Karpas-422 (cell line): Measurements from ENCODE around the gene HAGHL. TPM values are rescaled to one million over a fixed set of nuclear protein-coding genes. Genes with fewer than 3 reads are reported as not detected.
A peak's percentile ranks its signal among the peaks of the same experiment; 100 is the strongest.
"Not testable (repeated sequence)": the region's sequence is repeated elsewhere in the genome, so short reads cannot be mapped to it uniquely, and the experiment has no call there.

Source experiments
- DNase-seq: peaks from one replicate; pipeline ENCODE4 v3.0.0-alpha.2; 2015
- H2AFZ ChIP-seq: fragments of 200-600 bp; sonication (generic); 2 replicates; pipeline ENCODE4 v1.6.1; 2014; ENCODE audit warnings: antibody characterized with exemption, low read length, mixed read lengths
- H3K27ac ChIP-seq: fragments of 200-600 bp; sonication (generic); 2 replicates; pipeline ENCODE4 v1.5.1; 2014; ENCODE audit warnings: mild to moderate bottlenecking, low read length, moderate library complexity
- H3K27me3 ChIP-seq: fragments of 200-600 bp; sonication (generic); 2 replicates; pipeline ENCODE4 v1.6.1; 2014; ENCODE audit warnings: low read length, mixed read lengths
- H3K36me3 ChIP-seq: fragments of 200-600 bp; sonication (generic); 2 replicates; pipeline ENCODE4 v1.6.1; 2014; ENCODE audit warnings: low read length, mixed read lengths; ENCODE audit not compliant: insufficient read depth
- H3K4me1 ChIP-seq: fragments of 200-600 bp; sonication (generic); 2 replicates; pipeline ENCODE4 v1.6.1; 2014; ENCODE audit warnings: mild to moderate bottlenecking, low read length, mixed read lengths
- H3K4me2 ChIP-seq: fragments of 200-600 bp; sonication (generic); 2 replicates; pipeline ENCODE4 v1.6.1; 2014; ENCODE audit warnings: low read length, low read depth, mild to moderate bottlenecking; ENCODE audit not compliant: poor library complexity, severe bottlenecking
- H3K4me3 ChIP-seq: fragments of 200-600 bp; sonication (generic); 2 replicates; pipeline ENCODE4 v1.5.1; 2014; ENCODE audit warnings: mild to moderate bottlenecking, antibody characterized with exemption, low read length, mixed read lengths
- H3K79me2 ChIP-seq: fragments of 200-600 bp; sonication (generic); 2 replicates; pipeline ENCODE4 v1.6.1; 2014; ENCODE audit warnings: mild to moderate bottlenecking, low read length, mixed read lengths
- H3K9ac ChIP-seq: fragments of 200-600 bp; sonication (generic); 2 replicates; pipeline ENCODE4 v1.6.0; 2014; ENCODE audit warnings: low read length
- H3K9me2 ChIP-seq: fragments of 200-600 bp; sonication (generic), shearing (Covaris generic); replicated peaks from 2 replicates; pipeline ENCODE4 v1.6.0; 2014; ENCODE audit warnings: mild to moderate bottlenecking, low read length, moderate library complexity; ENCODE audit not compliant: insufficient read depth
- H3K9me3 ChIP-seq: fragments of 300-700, 200-600 bp; sonication (generic); 2 replicates; pipeline ENCODE4 v1.6.1; 2014; ENCODE audit warnings: low read length, mixed read lengths
- H4K20me1 ChIP-seq: fragments of 200-600 bp; sonication (generic); 2 replicates; pipeline ENCODE4 v1.6.1; 2014; ENCODE audit warnings: mild to moderate bottlenecking, antibody characterized with exemption, low read length, low read depth; ENCODE audit not compliant: insufficient read depth
- total RNA-seq: library from RNA; depleted of rRNA; stranded (reverse); fragments of >200 nt; shearing (Covaris generic); gene quantifications from 2 replicates; pipeline ENCODE4 v1.2.3, GENCODE V29; 2014; ENCODE audit warnings: low replicate concordance

Gene HAGHL
- total RNA-seq, 1 experiment from 2014 or later = 57.4 TPM

- H3K79me2 ChIP-seq, H2AFZ ChIP-seq, H3K9me2 ChIP-seq, DNase-seq, H3K4me3 ChIP-seq, H3K9ac ChIP-seq, H3K9me3 ChIP-seq, H3K36me3 ChIP-seq, H3K4me2 ChIP-seq, H3K27me3 ChIP-seq, H3K27ac ChIP-seq, H4K20me1 ChIP-seq: not testable (repeated sequence)
- H3K4me1 ChIP-seq = peaks cover 25% of the 10 kb centered on the region
These were observed 16.0 kb downstream of the HAGHL start for GRCh38 chr16:742894-743293.

GRCh38 chr16:743794-744500 lies 17.0 kb downstream of the HAGHL start:
- H3K79me2 ChIP-seq = 0 out of 2 replicates have a peak, but pooled peaks cover 4% of the 10 kb centered on the region

GRCh38 chr16:745739-746138 lies 18.8 kb downstream of the HAGHL start:
- H4K20me1 ChIP-seq = no peaks in the 10 kb centered on the region
- no peaks in the 10 kb centered on the region; the same call in 1 of the 2 replicates for H3K4me1 ChIP-seq
- no peaks in the 10 kb centered on the region for H3K27me3 ChIP-seq
- H2AFZ ChIP-seq = no peak overlapping the region
- no peaks in the 10 kb centered on the region for H3K9me2 ChIP-seq
- DNase-seq = peak; percentile 80
- H3K79me2 ChIP-seq = no peaks in the 10 kb centered on the region
- no peak overlapping the region for H3K27ac ChIP-seq
- H3K4me2 ChIP-seq = no peak overlapping the region
- H3K36me3 ChIP-seq = no peaks in the 10 kb centered on the region
- no peak overlapping the region for H3K9ac ChIP-seq
- no peak overlapping the region for H3K4me3 ChIP-seq
- no peaks in the 10 kb centered on the region for H3K9me3 ChIP-seq

More at GRCh38 chr16:743794-744500, 17.0 kb downstream of the HAGHL start:
- H3K4me3 ChIP-seq = no peak overlapping the region
- no peaks in the 10 kb centered on the region for H3K9me3 ChIP-seq
- no peaks in the 10 kb centered on the region for H4K20me1 ChIP-seq
- no peak overlapping the region for H2AFZ ChIP-seq
- peak; percentile 71 for DNase-seq
- no peaks in the 10 kb centered on the region for H3K27me3 ChIP-seq
- no peaks in the 10 kb centered on the region for H3K9me2 ChIP-seq
- peaks cover 14% of the 10 kb centered on the region for H3K4me1 ChIP-seq
- no peak overlapping the region for H3K9ac ChIP-seq
- no peak overlapping the region for H3K27ac ChIP-seq
- H3K36me3 ChIP-seq = no peaks in the 10 kb centered on the region
- H3K4me2 ChIP-seq = no peak overlapping the region

- Histone ChIP-seq H3K79me2 (no peaks in the 10 kb centered on the region), H3K9ac (no peak overlapping the region), H3K27me3 (no peaks in the 10 kb centered on the region), H3K4me3 (no peak overlapping the region), H3K4me1 (no peaks in the 10 kb centered on the region; the same call in 1 of the 2 replicates), H3K36me3 (no peaks in the 10 kb centered on the region), H4K20me1 (no peaks in the 10 kb centered on the region), H3K4me2 (no peak overlapping the region), H2AFZ (no peak overlapping the region), H3K9me2 (no peaks in the 10 kb centered on the region), H3K27ac (no peak overlapping the region), H3K9me3 (no peaks in the 10 kb centered on the region)
- DNase-seq = no peak
These were observed 19.7 kb downstream of the HAGHL start for GRCh38 chr16:746637-747036.

GRCh38 chr16:747978-748746 lies 21.3 kb downstream of the HAGHL start:
- no peak for DNase-seq
- H3K4me3 ChIP-seq = no peak overlapping the region
- H3K9me2 ChIP-seq = no peaks in the 10 kb centered on the region
- no peaks in the 10 kb centered on the region for H3K27me3 ChIP-seq
- no peak overlapping the region for H3K27ac ChIP-seq
- H3K79me2 ChIP-seq = no peaks in the 10 kb centered on the region
- no peak overlapping the region for H2AFZ ChIP-seq
- H3K36me3 ChIP-seq = no peaks in the 10 kb centered on the region
- H3K4me1 ChIP-seq = no peaks in the 10 kb centered on the region
- H4K20me1 ChIP-seq = no peaks in the 10 kb centered on the region
- H3K9ac ChIP-seq = no peak overlapping the region
- no peaks in the 10 kb centered on the region for H3K9me3 ChIP-seq
- no peak overlapping the region for H3K4me2 ChIP-seq

- H3K4me3 ChIP-seq = no peak overlapping the region
- no peaks in the 10 kb centered on the region for H4K20me1 ChIP-seq
- no peaks in the 10 kb centered on the region for H3K79me2 ChIP-seq
- no peak overlapping the region for H3K4me2 ChIP-seq
- H3K27ac ChIP-seq = no peak overlapping the region
- H3K9me2 ChIP-seq = no peaks in the 10 kb centered on the region
- H3K9me3 ChIP-seq = no peaks in the 10 kb centered on the region
- H3K9ac ChIP-seq = no peak overlapping the region
- H2AFZ ChIP-seq = no peak overlapping the region
- H3K4me1 ChIP-seq = no peaks in the 10 kb centered on the region
- H3K36me3 ChIP-seq = no peaks in the 10 kb centered on the region
- no peaks in the 10 kb centered on the region for H3K27me3 ChIP-seq
- DNase-seq = no peak
These were observed 22.1 kb downstream of the HAGHL start for GRCh38 chr16:749010-749409.

GRCh38 chr16:750485-750884 lies 23.6 kb downstream of the HAGHL start:
- Histone ChIP-seq H3K79me2 (no peaks in the 10 kb centered on the region), H3K4me2 (no peak overlapping the region), H4K20me1 (no peaks in the 10 kb centered on the region), H3K4me3 (no peak overlapping the region), H3K27me3 (no peaks in the 10 kb centered on the region), H3K9me2 (no peaks in the 10 kb centered on the region), H3K9ac (no peak overlapping the region), H2AFZ (no peak overlapping the region), H3K36me3 (no peaks in the 10 kb centered on the region), H3K27ac (no peak overlapping the region), H3K4me1 (no peaks in the 10 kb centered on the region), H3K9me3 (no peaks in the 10 kb centered on the region)
- no peak for DNase-seq

GRCh38 chr16:751152-752006 lies 24.5 kb downstream of the HAGHL start:
- no peaks in the 10 kb centered on the region for H3K9me3 ChIP-seq
- no peak overlapping the region for H3K4me2 ChIP-seq
- H2AFZ ChIP-seq = no peak overlapping the region
- no peaks in the 10 kb centered on the region for H3K4me1 ChIP-seq
- no peak overlapping the region for H3K9ac ChIP-seq
- no peaks in the 10 kb centered on the region for H3K27me3 ChIP-seq
- no peak overlapping the region for H3K27ac ChIP-seq
- no peaks in the 10 kb centered on the region for H3K79me2 ChIP-seq
- DNase-seq = no peak
- no peaks in the 10 kb centered on the region for H4K20me1 ChIP-seq
- no peaks in the 10 kb centered on the region for H3K36me3 ChIP-seq
- H3K4me3 ChIP-seq = no peak overlapping the region
- no peaks in the 10 kb centered on the region for H3K9me2 ChIP-seq
